Tongue (tissue), 2 donors: Measurements from ENCODE around the gene SLC22A25. TPM values are rescaled to one million over a fixed set of nuclear protein-coding genes. Genes with fewer than 3 reads are reported as not detected.
A peak's percentile ranks its signal among the peaks of the same experiment; 100 is the strongest.
"Not testable (repeated sequence)": the region's sequence is repeated elsewhere in the genome, so short reads cannot be mapped to it uniquely, and the experiment has no call there.

Experiments
- DNase-seq: peaks from one replicate; pipeline ENCODE4 v3.0.0-alpha.2; 2015
- total RNA-seq: library from RNA; depleted of rRNA; stranded (reverse); fragments of >200 nt; gene quantifications from one replicate; pipeline ENCODE4 v1.2.3, GENCODE V29; 2014

SLC22A25 gene
- total RNA-seq, 1 donor from 2014 or later, result not detected

DNA sequence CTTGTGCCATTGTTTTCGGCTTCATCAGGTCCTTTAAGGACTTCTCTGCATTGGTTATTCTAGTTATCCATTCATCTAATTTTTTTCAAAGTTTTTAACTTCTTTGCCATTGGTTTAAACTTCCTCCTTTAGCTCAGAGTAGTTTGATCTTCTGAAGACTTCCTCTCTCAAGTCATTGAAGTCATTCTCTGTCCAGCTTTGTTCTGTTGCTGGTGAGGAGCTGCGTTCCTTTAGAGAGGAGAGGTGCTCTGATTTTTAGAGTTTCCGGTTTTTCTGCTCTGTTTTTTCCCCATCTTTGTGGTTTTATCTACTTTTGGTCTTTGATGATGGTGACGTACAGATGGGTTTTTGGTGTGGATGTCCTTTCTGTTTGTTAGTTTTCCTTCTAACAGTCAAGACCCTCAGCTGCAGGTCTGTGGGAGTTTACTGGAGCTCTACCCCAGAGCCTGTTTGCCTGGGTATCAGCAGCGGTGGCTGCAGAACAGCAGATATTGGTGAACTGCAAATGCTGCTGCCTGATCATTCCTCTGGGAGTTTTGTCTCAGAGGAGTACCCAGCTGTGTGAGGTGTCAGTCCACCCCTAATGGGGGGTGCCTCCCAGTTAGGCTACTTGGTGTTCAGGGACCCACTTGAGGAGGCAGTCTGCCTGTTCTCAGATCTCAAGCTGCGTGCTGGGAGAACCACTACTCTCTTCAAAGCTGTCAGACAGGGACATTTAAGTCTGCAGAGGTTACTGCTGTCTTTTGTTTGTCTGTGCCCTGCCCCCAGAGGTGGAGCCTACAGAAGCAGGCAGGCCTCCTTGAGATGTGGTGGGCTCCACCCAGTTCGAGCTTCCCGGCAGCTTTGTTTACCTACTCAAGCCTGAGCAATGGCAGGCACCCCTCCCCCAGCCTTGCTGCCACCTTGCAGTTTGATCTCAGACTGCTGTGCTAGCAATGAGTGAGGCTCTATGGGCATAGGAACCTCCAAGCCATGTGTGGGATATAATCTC lies 7.6 kb downstream of the SLC22A25 start:
- not testable (repeated sequence) for DNase-seq

DNA sequence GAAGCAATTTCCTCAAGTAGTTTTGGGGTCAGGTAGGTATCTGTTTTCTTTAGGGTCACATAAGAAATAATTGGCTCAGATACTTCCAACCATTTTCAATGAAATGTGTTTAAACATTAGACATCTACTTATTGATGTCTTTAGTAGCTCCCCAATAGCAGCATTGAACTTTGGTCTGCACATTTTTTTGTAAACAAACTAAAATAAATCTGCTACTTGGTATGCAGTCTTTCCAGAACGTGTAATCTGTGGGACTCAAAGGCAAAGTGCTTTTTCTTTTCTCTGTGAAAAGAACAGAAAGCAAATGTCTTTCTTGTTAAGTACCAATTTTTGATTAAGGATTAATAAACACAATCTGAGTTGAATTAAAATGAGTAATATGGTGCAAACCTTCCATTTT lies 13.6 kb downstream of the SLC22A25 start:
- DNase-seq, result no peak

DNA sequence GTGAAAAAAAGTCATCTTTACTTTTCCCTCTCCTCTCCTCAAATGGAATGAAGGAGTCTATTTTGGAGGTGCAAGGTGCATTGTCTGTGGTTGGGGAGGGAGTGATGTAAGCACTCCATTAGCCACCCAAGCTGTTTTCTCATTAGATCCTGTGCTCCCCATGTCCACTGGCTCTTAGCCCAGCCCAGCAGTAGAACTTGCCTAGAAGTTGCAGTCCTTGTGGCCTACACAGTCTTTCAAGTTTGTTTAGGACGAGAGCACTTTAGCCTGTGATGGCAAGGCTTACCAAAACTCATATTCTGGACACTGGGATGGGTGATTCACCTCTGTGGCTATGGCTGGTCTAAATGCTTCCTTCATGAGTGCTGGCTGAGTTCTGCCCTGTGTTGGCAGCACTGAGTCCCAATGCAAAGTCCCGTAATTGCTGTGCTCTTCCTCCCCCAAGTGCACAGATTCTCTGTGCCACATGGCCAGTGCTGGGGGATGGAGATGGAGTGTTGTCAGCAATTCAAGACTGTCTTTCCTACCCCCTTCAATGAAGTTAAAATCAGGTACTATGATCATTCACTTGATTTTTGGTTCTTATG lies 15.8 kb downstream of the SLC22A25 start:
- no peak for DNase-seq

DNA sequence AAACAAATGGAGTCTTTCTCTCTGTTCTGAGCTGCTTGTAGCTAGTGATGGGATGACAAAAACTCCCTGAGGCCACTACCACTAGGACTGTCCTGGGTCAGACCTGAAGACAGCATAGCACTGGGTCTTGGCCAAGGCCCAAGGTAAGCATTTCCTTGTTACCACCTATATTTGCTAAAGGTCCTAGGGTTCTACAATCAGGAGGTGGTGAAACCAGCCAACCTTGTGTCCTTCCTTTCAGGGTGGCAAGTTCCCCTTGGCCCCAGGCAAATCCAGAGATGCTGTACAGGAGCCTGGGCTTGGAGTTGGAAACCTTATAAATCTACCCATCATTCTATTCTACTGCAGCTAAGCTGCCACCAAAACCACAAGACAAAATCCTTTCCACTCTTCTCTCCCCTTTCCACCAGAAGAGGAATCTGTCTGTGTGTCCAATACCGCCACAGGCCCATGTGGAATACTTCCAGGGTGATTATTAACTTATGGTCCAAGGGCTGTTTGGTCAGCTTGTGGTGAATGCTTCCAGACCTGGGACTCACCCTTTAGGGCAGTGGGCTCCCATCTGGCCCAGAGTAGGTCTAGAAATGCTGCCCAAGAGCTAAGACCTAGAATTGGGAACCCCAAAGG lies 16.8 kb downstream of the SLC22A25 start:
- no peak for DNase-seq

DNA sequence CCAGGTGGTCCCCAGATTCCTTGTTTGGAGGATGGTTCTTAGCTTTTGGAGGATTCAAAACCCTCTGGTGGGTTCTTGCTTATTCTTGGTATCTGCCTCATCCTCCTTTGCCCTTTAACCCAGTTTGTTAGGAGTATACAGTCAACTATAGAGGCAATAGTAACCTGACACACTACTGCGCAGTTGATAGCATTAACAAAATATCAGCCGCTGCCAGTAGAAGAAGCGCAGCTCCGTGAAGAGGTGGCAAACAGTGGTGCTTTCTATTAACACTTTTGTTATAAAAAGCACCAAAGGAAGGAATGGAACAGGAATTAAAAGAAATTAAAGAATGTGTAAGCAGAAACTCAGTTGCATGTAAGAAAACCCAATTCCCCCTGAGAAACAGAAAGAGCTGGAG lies 29.3 kb downstream of the SLC22A25 start:
- DNase-seq, result no peak

DNA sequence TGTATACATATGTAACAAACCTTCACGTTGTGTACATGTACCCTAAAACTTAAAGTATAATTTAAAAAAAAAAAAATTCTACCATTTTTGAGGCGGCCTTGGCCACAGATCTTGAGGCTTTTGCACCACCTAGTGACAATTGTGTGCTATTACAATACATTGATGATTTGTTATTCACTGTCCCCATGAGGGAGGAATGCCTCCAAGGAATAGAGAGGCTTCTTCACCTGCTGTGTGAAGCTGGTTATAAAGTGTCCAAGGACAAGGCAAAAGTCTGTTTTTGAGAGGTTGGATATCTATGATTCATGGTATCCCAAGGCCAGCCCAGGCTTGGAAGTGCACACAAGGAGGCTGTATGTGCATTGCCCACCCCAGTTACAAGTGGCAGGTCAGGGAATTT lies 30.7 kb downstream of the SLC22A25 start:
- peak; percentile 28 for DNase-seq

DNA sequence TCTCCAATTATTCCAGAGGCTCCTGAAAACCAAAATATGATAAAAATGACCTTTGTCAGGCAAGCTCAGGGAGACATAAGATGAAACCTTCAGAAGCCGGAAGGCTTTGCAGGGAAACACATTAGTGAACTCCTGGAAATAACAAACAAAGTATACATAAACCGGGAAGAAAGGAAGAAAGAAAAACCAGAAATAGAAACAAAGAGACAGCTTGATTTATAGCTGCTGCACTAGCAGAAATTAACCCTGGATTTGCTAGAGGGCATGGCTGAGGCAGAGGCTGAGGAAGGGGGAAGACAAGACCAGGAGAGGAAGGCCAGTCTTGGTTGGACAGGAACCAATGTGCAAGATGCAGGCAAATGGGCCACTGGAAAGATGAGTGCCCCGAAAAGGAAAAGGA lies 33.3 kb downstream of the SLC22A25 start:
- DNase-seq, result no peak

Other genes starting within 250 kb of the SLC22A25 start
- gene SLC22A8, start 227.8 kb downstream of the SLC22A25 start, total RNA-seq, result not detected
- not detected for gene SLC22A24, start 99.4 kb downstream of the SLC22A25 start, total RNA-seq
- not detected for gene SLC22A9, start 126.2 kb upstream of the SLC22A25 start, total RNA-seq
- gene PLAAT5, start 247.6 kb upstream of the SLC22A25 start, total RNA-seq, result 2.3 TPM